Mesendoderm (in vitro differentiated cells): ENCODE data around the gene ADARB2.
A peak's percentile ranks its signal among the peaks of the same experiment; 100 is the strongest.

Source experiments
- DNase-seq: peaks from one replicate; pipeline ENCODE4 v3.0.0; 2013
- H2AK5ac ChIP-seq: 2 replicates; pipeline ENCODE4 v1.6.1; 2013; ENCODE audit warnings: low read length, inconsistent platforms
- H2BK120ac ChIP-seq: 2 replicates; pipeline ENCODE4 v1.6.1; 2013; ENCODE audit warnings: low read depth, mild to moderate bottlenecking, low read length, moderate library complexity, mixed read lengths
- H2BK15ac ChIP-seq: replicated peaks from 2 replicates; pipeline ENCODE4 v1.6.1; 2013; ENCODE audit warnings: low read depth, mild to moderate bottlenecking, moderate library complexity
- H2BK5ac ChIP-seq: 2 replicates; pipeline ENCODE4 v1.6.1; 2013; ENCODE audit warnings: low read length, inconsistent platforms
- H3K18ac ChIP-seq: 2 replicates; pipeline ENCODE4 v1.6.1; 2013; ENCODE audit warnings: mild to moderate bottlenecking, low read length, mixed read lengths
- H3K23ac ChIP-seq: one replicate; pipeline ENCODE4 v1.6.1; 2013; ENCODE audit warnings: low read length
- H3K27ac ChIP-seq: 2 replicates; pipeline ENCODE4 v1.5.1; 2013; ENCODE audit warnings: low read depth, mild to moderate bottlenecking, inconsistent platforms, low read length, moderate library complexity
- H3K27me3 ChIP-seq: 2 replicates; pipeline ENCODE4 v1.6.1; 2013; ENCODE audit warnings: low read length, control low read depth, mild to moderate bottlenecking, inconsistent platforms; ENCODE audit not compliant: insufficient read depth, poor library complexity
- H3K36me3 ChIP-seq: 2 replicates; pipeline ENCODE4 v1.6.1; 2013; ENCODE audit warnings: low read length, inconsistent platforms; ENCODE audit not compliant: control insufficient read depth, insufficient read depth
- H3K4ac ChIP-seq: one replicate; pipeline ENCODE4 v1.6.1; 2013; ENCODE audit warnings: low read depth, mild to moderate bottlenecking, low read length, moderate library complexity
- H3K4me1 ChIP-seq: 2 replicates; pipeline ENCODE4 v1.6.1; 2013; ENCODE audit warnings: low read depth, low read length, inconsistent platforms; ENCODE audit not compliant: control insufficient read depth
- H3K4me2 ChIP-seq: 2 replicates; pipeline ENCODE4 v1.6.1; 2013; ENCODE audit warnings: low read length
- H3K4me3 ChIP-seq: 2 replicates; pipeline ENCODE4 v1.5.1; 2013; ENCODE audit warnings: mild to moderate bottlenecking, low read length
- H3K56ac ChIP-seq: one replicate; pipeline ENCODE4 v1.6.1; 2013; ENCODE audit warnings: low read length
- H3K79me1 ChIP-seq: 2 replicates; pipeline ENCODE4 v1.6.1; 2013; ENCODE audit warnings: low read length, inconsistent platforms
- H3K79me2 ChIP-seq: 2 replicates; pipeline ENCODE4 v1.6.1; 2013; ENCODE audit warnings: mild to moderate bottlenecking, low read length; ENCODE audit not compliant: control insufficient read depth, insufficient read depth
- H3K9ac ChIP-seq: 2 replicates; pipeline ENCODE4 v1.6.1; 2013; ENCODE audit warnings: low read length, inconsistent platforms
- H4K5ac ChIP-seq: one replicate; pipeline ENCODE4 v1.6.1; 2013; ENCODE audit warnings: low read length
- H4K8ac ChIP-seq: one replicate; pipeline ENCODE4 v1.6.1; 2013; ENCODE audit warnings: low read depth, mild to moderate bottlenecking, control low read depth, low read length, moderate library complexity
- WGBS: extraction: QIAGEN DNeasy Blood & Tissue Kit; methylation state at CpG from one replicate; pipeline ENCODE4 v1.1.7; 2013; ENCODE audit warnings: low lambda C conversion rate, missing lambda C conversion rate; ENCODE audit not compliant: insufficient coverage; ENCODE audit errors: extremely low coverage; 5-methylcytosine and 5-hydroxymethylcytosine counted together

ADARB2 gene

DNA sequence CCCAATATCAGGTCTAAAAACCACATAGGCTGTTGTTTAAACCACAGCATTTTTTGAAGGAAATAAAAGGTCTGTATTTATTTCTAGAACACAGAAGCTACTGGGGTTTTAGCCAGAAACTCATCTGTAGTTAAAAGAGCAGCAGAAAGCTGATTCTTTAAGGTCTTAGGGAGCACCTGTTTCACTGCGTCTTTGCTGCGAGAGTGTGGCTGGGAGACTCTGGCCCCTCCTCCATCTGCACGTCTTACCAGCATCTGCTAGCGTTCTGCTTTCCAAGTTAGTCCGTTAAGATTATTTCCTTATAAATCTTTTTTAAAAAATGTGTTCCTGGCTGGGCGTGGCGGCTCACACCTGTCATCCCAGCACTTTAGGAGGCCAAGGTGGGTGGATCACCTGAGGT, 95.9 kb downstream of the ADARB2 start:
- WGBS: no CpG with 5 or more reads among the region's 7 CpGs
- Histone ChIP-seq H4K8ac (no peak overlapping the region), H2BK5ac (no peak overlapping the region), H3K4me2 (no peak overlapping the region), H2BK15ac (no peak overlapping the region), H2AK5ac (no peak overlapping the region), H3K27me3 (no peaks in the 10 kb centered on the region), H3K79me2 (no peaks in the 10 kb centered on the region), H4K5ac (no peak overlapping the region), H3K4me1 (no peaks in the 10 kb centered on the region), H3K4ac (no peak overlapping the region), H3K4me3 (no peak overlapping the region), H3K23ac (no peak overlapping the region), H3K56ac (no peak overlapping the region), H3K18ac (no peak overlapping the region), H3K9ac (no peak overlapping the region), H2BK120ac (no peak overlapping the region), H3K79me1 (no peaks in the 10 kb centered on the region), H3K27ac (no peak overlapping the region), H3K36me3 (no peaks in the 10 kb centered on the region)
- DNase-seq: no peak

DNA sequence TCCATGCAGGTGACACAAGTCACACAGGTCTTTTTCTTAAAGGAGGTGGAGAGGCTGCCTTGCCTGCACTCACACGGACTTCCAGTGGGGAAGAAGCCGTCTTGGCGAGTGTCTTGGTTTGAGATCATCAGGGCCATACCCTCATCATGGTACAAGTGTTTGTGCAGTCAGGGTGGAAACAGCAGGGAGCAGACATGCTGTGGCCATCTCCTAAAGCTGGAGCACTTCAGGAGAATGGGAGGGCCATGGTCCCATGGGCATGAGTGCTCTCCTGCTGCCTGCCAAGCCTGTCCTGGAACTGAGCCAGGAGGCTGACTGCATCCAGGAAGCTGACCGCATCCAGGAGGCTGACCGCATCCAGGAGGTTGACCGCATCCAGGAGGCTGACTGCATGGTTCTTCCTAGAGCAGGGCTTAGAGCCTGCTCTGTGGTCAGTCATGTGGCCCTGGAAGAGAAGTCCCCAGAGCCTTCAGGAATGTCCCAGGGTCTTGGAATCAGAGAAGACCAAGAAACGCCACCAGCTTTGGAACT, 98.4 kb downstream of the ADARB2 start:
- H2AK5ac ChIP-seq: no peak overlapping the region
- H4K8ac ChIP-seq: no peak overlapping the region
- no peak overlapping the region for H3K4me2 ChIP-seq
- no peak overlapping the region for H3K9ac ChIP-seq
- no peak overlapping the region for H3K4me3 ChIP-seq
- H3K56ac ChIP-seq: no peak overlapping the region
- no peaks in the 10 kb centered on the region for H3K79me2 ChIP-seq
- no peak overlapping the region for H3K23ac ChIP-seq
- H3K18ac ChIP-seq: no peak overlapping the region
- H3K27ac ChIP-seq: no peak overlapping the region
- H2BK120ac ChIP-seq: no peak overlapping the region
- no peaks in the 10 kb centered on the region for H3K27me3 ChIP-seq
- no peaks in the 10 kb centered on the region for H3K79me1 ChIP-seq
- H2BK5ac ChIP-seq: no peak overlapping the region
- no peak overlapping the region for H3K4ac ChIP-seq
- no peak overlapping the region for H2BK15ac ChIP-seq
- H3K36me3 ChIP-seq: no peaks in the 10 kb centered on the region
- H4K5ac ChIP-seq: no peak overlapping the region
- H3K4me1 ChIP-seq: no peaks in the 10 kb centered on the region
- DNase-seq: no peak
- no CpG with 5 or more reads among the region's 7 CpGs for WGBS

DNA sequence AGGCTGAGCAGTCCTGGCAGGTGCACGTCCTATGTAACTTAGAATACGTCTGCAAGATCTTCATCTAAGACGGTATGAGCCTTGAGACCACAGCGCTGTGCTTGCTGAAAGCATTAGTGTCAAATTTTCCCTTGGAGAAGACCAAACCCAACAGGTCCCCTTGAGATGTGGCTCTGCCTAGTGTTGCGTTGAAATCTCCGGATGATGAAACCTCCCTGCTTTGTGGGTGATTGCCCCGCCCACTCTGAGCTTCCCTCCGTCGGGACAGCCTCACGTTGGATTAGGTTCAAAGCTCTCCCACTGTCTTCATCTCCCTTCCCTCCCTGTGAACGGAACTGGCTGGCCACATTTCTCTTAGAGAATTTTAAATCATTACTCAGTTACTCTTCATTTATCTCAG, 102.0 kb downstream of the ADARB2 start:
- no peaks in the 10 kb centered on the region for H3K79me1 ChIP-seq
- no peak overlapping the region for H3K4me3 ChIP-seq
- no peak overlapping the region for H2BK120ac ChIP-seq
- no peak overlapping the region for H2BK15ac ChIP-seq
- H4K8ac ChIP-seq: no peak overlapping the region
- no peak overlapping the region for H2AK5ac ChIP-seq
- H3K36me3 ChIP-seq: no peaks in the 10 kb centered on the region
- H3K79me2 ChIP-seq: no peaks in the 10 kb centered on the region
- H3K27me3 ChIP-seq: no peaks in the 10 kb centered on the region
- no peak overlapping the region for H2BK5ac ChIP-seq
- no peak overlapping the region for H3K18ac ChIP-seq
- WGBS: no CpG with 5 or more reads among the region's 11 CpGs
- H4K5ac ChIP-seq: no peak overlapping the region
- H3K27ac ChIP-seq: no peak overlapping the region
- H3K4ac ChIP-seq: no peak overlapping the region
- no peak overlapping the region for H3K23ac ChIP-seq
- peak; percentile 4 for DNase-seq
- no peak overlapping the region for H3K9ac ChIP-seq
- no peaks in the 10 kb centered on the region for H3K4me1 ChIP-seq
- H3K4me2 ChIP-seq: no peak overlapping the region
- H3K56ac ChIP-seq: no peak overlapping the region

DNA sequence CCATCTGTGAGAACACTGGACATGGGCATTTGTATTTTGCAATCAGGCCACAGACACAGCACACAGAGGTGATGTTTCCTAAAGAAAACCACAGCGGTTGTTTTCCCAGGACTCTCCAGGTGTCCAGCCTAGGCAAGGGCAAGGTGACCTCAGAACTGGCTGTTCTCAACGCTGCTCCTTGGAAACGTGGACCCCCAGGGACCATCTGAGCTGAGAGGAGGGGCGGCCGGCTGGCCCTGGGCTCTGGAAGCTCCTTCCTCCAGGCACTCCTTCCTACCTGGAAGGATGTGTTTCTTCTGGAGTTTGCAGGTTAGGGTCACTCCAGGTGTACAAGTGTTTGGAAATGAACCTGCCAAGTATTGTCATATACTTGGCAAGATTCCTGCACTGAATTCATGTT, 103.1 kb downstream of the ADARB2 start:
- H3K27me3 ChIP-seq: no peaks in the 10 kb centered on the region
- H3K79me1 ChIP-seq: no peaks in the 10 kb centered on the region
- no peak overlapping the region for H2BK5ac ChIP-seq
- WGBS: no CpG with 5 or more reads among the region's 5 CpGs
- H3K9ac ChIP-seq: no peak overlapping the region
- H3K56ac ChIP-seq: no peak overlapping the region
- no peak overlapping the region for H2AK5ac ChIP-seq
- no peak overlapping the region for H2BK120ac ChIP-seq
- no peak for DNase-seq
- H3K4me3 ChIP-seq: no peak overlapping the region
- H3K18ac ChIP-seq: no peak overlapping the region
- H3K27ac ChIP-seq: no peak overlapping the region
- no peak overlapping the region for H4K8ac ChIP-seq
- no peaks in the 10 kb centered on the region for H3K79me2 ChIP-seq
- H4K5ac ChIP-seq: no peak overlapping the region
- H3K4me2 ChIP-seq: no peak overlapping the region
- H2BK15ac ChIP-seq: no peak overlapping the region
- H3K23ac ChIP-seq: no peak overlapping the region
- H3K4me1 ChIP-seq: no peaks in the 10 kb centered on the region
- H3K4ac ChIP-seq: no peak overlapping the region
- no peaks in the 10 kb centered on the region for H3K36me3 ChIP-seq

DNA sequence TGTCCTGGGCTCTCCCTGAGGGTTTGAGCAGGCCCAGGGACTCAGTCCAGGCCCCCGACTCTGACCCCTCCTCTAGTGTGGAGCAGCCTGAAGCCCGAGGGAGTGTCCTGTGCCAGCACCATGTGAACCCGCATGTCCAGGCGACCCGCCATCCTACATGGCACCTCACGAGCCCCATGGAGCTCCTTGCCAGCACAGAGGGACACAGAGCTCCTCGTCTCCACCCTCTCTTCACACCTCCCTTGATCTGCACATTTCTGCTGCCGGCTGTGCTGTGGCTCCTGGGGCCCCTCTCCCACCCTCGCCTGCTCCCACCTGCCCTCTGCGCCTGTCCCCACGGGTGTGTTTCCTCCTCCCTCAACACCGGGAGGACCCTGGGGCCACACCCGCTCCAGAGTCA, 103.5 kb downstream of the ADARB2 start:
- Histone ChIP-seq H3K18ac (no peak overlapping the region), H3K9ac (no peak overlapping the region), H2BK120ac (no peak overlapping the region), H3K4me1 (no peaks in the 10 kb centered on the region), H3K27ac (no peak overlapping the region), H3K79me2 (no peaks in the 10 kb centered on the region), H2BK15ac (no peak overlapping the region), H3K4ac (no peak overlapping the region), H3K23ac (no peak overlapping the region), H3K4me3 (no peak overlapping the region), H3K56ac (no peak overlapping the region), H3K36me3 (no peaks in the 10 kb centered on the region), H3K4me2 (no peak overlapping the region), H2BK5ac (no peak overlapping the region), H4K5ac (no peak overlapping the region), H2AK5ac (no peak overlapping the region), H3K27me3 (no peaks in the 10 kb centered on the region), H3K79me1 (no peaks in the 10 kb centered on the region), H4K8ac (no peak overlapping the region)
- no peak for DNase-seq
- WGBS: no CpG with 5 or more reads among the region's 13 CpGs

DNA sequence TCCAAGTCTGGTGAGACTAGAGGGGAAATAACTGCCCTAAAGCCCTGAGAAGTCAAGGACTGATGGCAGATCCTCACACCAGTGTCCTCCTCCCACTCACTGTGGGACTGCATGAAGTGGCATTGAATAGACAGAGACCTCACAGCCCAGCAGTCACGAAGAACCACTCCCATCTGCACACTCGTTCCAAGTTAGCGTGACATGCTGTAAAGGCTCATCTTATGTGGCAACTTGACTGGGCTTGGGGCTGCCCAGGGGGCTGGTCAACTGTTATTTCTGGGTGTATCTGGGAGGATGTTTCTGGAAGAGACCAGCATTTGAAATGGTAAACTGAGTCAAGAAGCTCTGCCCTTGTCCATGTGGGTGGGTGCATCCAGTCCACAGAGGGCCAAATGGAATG, 104.7 kb downstream of the ADARB2 start:
- no CpG with 5 or more reads among the region's 3 CpGs for WGBS
- H2BK5ac ChIP-seq: no peak overlapping the region
- H3K56ac ChIP-seq: no peak overlapping the region
- H3K4ac ChIP-seq: no peak overlapping the region
- H3K79me1 ChIP-seq: no peaks in the 10 kb centered on the region
- no peak overlapping the region for H4K5ac ChIP-seq
- no peaks in the 10 kb centered on the region for H3K27me3 ChIP-seq
- no peak overlapping the region for H4K8ac ChIP-seq
- no peak overlapping the region for H3K4me3 ChIP-seq
- H3K4me2 ChIP-seq: no peak overlapping the region
- H3K36me3 ChIP-seq: no peaks in the 10 kb centered on the region
- H2BK15ac ChIP-seq: no peak overlapping the region
- H3K18ac ChIP-seq: no peak overlapping the region
- no peak overlapping the region for H3K9ac ChIP-seq
- H3K4me1 ChIP-seq: no peaks in the 10 kb centered on the region
- H3K79me2 ChIP-seq: no peaks in the 10 kb centered on the region
- H2BK120ac ChIP-seq: no peak overlapping the region
- H3K23ac ChIP-seq: no peak overlapping the region
- DNase-seq: no peak
- no peak overlapping the region for H2AK5ac ChIP-seq
- no peak overlapping the region for H3K27ac ChIP-seq
